Esophagus squamous epithelium (tissue), 5 donors: ENCODE data around the gene TECPR2. TPM values are rescaled to one million over a fixed set of nuclear protein-coding genes. Genes with fewer than 3 reads are reported as not detected.

ENCODE experiments used
- DNase-seq: peaks from one replicate; lab custom pipeline; 2025; lab: John Stamatoyannopoulos, UW
- H3K27ac ChIP-seq, 4 donors: fragments of 200-600 bp; sonication (generic); one replicate each; pipeline ENCODE4 v1.5.1; 2016 to 2019; ENCODE audit warnings: mild to moderate bottlenecking in 1 of 4
- H3K27me3 ChIP-seq, 4 donors: fragments of 200-600 bp; sonication (generic); 1 replicate in 3 of 4; 2 replicates in 1 of 4; pipeline versions ENCODE4 v1.5.1 to v1.6.0; 2017 to 2021; ENCODE audit warnings: antibody characterized with exemption in 1 of 4
- H3K36me3 ChIP-seq, 3 donors: fragments of 200-600 bp; sonication (generic); one replicate each; pipeline ENCODE4 v1.5.1; 2016 to 2019
- H3K4me1 ChIP-seq, 3 donors: fragments of 200-600 bp; sonication (generic); one replicate each; pipeline ENCODE4 v1.5.1; 2017 to 2019
- H3K4me3 ChIP-seq, 4 donors: fragments of 200-600 bp; sonication (generic); 1 replicate in 3 of 4; 2 replicates in 1 of 4; pipeline ENCODE4 v1.5.1; 2016 to 2019; ENCODE audit warnings: mild to moderate bottlenecking in 2 of 4, moderate library complexity in 1 of 4
- H3K9me3 ChIP-seq, 3 donors: fragments of 200-600 bp; sonication (generic); one replicate each; pipeline ENCODE4 v1.5.1; 2016 to 2019
- CTCF ChIP-seq, 6 experiments: fragments of 450-650 bp in 4 of 6; fragments of 200-600 bp in 2 of 6; sonication (generic) in 2 of 6; IDR thresholded peaks; one replicate each; pipeline ENCODE4 v1.5.1; 2016 to 2019; ENCODE audit warnings: antibody characterized with exemption in 6 of 6, mild to moderate bottlenecking in 4 of 6, moderate library complexity in 4 of 6
- POLR2A ChIP-seq, 4 donors: fragments of 450-650 bp; IDR thresholded peaks; one replicate each; pipeline ENCODE4 v1.6.1; 2017; ENCODE audit warnings: antibody characterized with exemption in 4 of 4, mild to moderate bottlenecking in 4 of 4, moderate library complexity in 3 of 4
- WGBS, 2 donors: methylation state at CpG; one replicate each; pipeline ENCODE4 v1.1.5; 2018; 5-methylcytosine and 5-hydroxymethylcytosine counted together
- intact Hi-C: fragments of 100-400 bp; cut with DNase I; formaldehyde crosslinking; loops from one replicate; pipeline ENCODE4 v1.15.0; 2022
- total RNA-seq, 4 donors: library from RNA; depleted of rRNA; stranded (reverse); fragments of >200 nt; gene quantifications; one replicate each; pipeline ENCODE4 v1.1.0, GENCODE V29; 2016
- donor health status: DM: yes; HTN: yes; CAD: no.

The TECPR2 gene
- total RNA-seq, 4 donors from 2014 or later, result 5.4 to 18.1 (median 12.9) TPM

GRCh38 chr14:102437997-102438915, 75.5 kb downstream of the TECPR2 start:
- H3K4me1 ChIP-seq, result peaks cover 0 to 18% (median 0%) of the 10 kb centered on the region in 3 donors
- TF ChIP-seq CTCF (IDR thresholded peaks at IDR 0.05) (peak; percentile 61 to 90 (median 72)), POLR2A (IDR thresholded peaks at IDR 0.05) (no peak)
- no peaks in the 10 kb centered on the region for H3K27me3 ChIP-seq
- intact Hi-C loops, result loop anchor here (2.0 kb wide), 1 partner anchor 79 kb away; no protein-coding TSS in a partner anchor
- 10 to 23% methylated on average over 12 to 20 of the region's 31 CpGs for WGBS, 2 donors
- H3K4me3 ChIP-seq, result peak overlapping the region in 2 of 4 donors; percentile 31 to 55
- peaks cover 9 to 76% (median 12%) of the 10 kb centered on the region in 3 donors for H3K36me3 ChIP-seq
- H3K9me3 ChIP-seq, result no peaks in the 10 kb centered on the region
- DNase-seq, result no peak
- H3K27ac ChIP-seq, result no peak overlapping the region

DNA sequence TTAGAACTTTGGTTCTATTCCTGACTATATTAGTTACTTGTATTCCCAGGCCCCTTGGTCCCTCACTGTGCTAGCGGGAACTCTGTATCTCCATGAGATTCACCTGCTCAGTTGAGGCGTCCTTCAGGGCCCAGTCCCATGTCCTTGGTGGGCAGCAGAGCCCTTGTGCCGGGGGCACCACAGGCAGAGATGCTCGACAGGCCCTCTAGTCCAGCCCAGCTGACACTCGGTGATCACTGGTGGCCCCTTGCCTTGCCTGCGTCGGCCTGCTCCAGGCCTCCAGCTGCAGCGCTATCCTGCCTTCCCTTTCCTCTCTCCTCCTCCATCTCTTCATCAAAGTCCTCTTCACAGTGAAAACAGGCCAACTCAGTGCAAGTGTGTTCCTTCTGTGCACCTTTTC, 76.8 kb downstream of the TECPR2 start:
- Histone ChIP-seq H3K9me3 (no peaks in the 10 kb centered on the region), H3K4me3 (no peak overlapping the region), H3K27me3 (no peaks in the 10 kb centered on the region), H3K27ac (no peak overlapping the region), H3K4me1 (peaks cover 0 to 18% (median 0%) of the 10 kb centered on the region in 3 donors), H3K36me3 (peaks cover 9 to 78% (median 10%) of the 10 kb centered on the region in 3 donors)
- no peak for DNase-seq
- intact Hi-C loops, result loop anchor here (2.0 kb wide), 1 partner anchor 77 kb away; no protein-coding TSS in a partner anchor
- 97 to 100% methylated on average over 4 to 8 of the region's 8 CpGs for WGBS, 2 donors
- TF ChIP-seq POLR2A (IDR thresholded peaks at IDR 0.05) (no peak), CTCF (IDR thresholded peaks at IDR 0.05) (no peak)

GRCh38 chr14:102440392-102440791, 77.7 kb downstream of the TECPR2 start:
- no peak for DNase-seq
- Histone ChIP-seq H3K36me3 (peaks cover 5 to 78% (median 9%) of the 10 kb centered on the region in 3 donors), H3K27me3 (no peaks in the 10 kb centered on the region), H3K4me3 (no peak overlapping the region), H3K27ac (no peak overlapping the region), H3K4me1 (peaks cover 0 to 18% (median 0%) of the 10 kb centered on the region in 3 donors), H3K9me3 (no peaks in the 10 kb centered on the region)
- no peak for TF ChIP-seq POLR2A (IDR thresholded peaks at IDR 0.05)
- 89 to 92% methylated on average over 10 to 11 of the region's 11 CpGs for WGBS, 2 donors
- intact Hi-C loops, result no loop called here

- peaks cover 5 to 83% (median 15%) of the 10 kb centered on the region in 3 donors for H3K36me3 ChIP-seq
- intact Hi-C loops, result no loop called here
- no peak for DNase-seq
- no peak overlapping the region for H3K4me3 ChIP-seq
- no peaks in the 10 kb centered on the region for H3K27me3 ChIP-seq
- no peaks in the 10 kb centered on the region for H3K9me3 ChIP-seq
- H3K4me1 ChIP-seq, result peaks cover 0 to 18% (median 0%) of the 10 kb centered on the region in 3 donors
- no peak for TF ChIP-seq POLR2A (IDR thresholded peaks at IDR 0.05)
- TF ChIP-seq CTCF (IDR thresholded peaks at IDR 0.05), result no peak
- WGBS, 2 donors, result 84% methylated on average over 9 to 11 of the region's 15 CpGs
- H3K27ac ChIP-seq, result peak overlapping the region in 1 of 4 donors; percentile 29
Observed at GRCh38 chr14:102442241-102443211, 79.8 kb downstream of the TECPR2 start.

- no peak for DNase-seq
- no peak overlapping the region for H3K27ac ChIP-seq
- H3K9me3 ChIP-seq, result no peaks in the 10 kb centered on the region
- 91 to 92% methylated on average over 7 of the region's 7 CpGs for WGBS, 2 donors
- H3K27me3 ChIP-seq, result no peaks in the 10 kb centered on the region
- peaks cover 5 to 99% (median 15%) of the 10 kb centered on the region in 3 donors for H3K36me3 ChIP-seq
- H3K4me3 ChIP-seq, result no peak overlapping the region
- TF ChIP-seq POLR2A (IDR thresholded peaks at IDR 0.05) (no peak), CTCF (IDR thresholded peaks at IDR 0.05) (no peak)
- intact Hi-C loops, result no loop called here
- H3K4me1 ChIP-seq, result peaks cover 0 to 7% (median 0%) of the 10 kb centered on the region in 3 donors
Observed at GRCh38 chr14:102445066-102445465, 82.3 kb downstream of the TECPR2 start.
